ENCODE measurements around the gene EXOSC5.

DNA sequence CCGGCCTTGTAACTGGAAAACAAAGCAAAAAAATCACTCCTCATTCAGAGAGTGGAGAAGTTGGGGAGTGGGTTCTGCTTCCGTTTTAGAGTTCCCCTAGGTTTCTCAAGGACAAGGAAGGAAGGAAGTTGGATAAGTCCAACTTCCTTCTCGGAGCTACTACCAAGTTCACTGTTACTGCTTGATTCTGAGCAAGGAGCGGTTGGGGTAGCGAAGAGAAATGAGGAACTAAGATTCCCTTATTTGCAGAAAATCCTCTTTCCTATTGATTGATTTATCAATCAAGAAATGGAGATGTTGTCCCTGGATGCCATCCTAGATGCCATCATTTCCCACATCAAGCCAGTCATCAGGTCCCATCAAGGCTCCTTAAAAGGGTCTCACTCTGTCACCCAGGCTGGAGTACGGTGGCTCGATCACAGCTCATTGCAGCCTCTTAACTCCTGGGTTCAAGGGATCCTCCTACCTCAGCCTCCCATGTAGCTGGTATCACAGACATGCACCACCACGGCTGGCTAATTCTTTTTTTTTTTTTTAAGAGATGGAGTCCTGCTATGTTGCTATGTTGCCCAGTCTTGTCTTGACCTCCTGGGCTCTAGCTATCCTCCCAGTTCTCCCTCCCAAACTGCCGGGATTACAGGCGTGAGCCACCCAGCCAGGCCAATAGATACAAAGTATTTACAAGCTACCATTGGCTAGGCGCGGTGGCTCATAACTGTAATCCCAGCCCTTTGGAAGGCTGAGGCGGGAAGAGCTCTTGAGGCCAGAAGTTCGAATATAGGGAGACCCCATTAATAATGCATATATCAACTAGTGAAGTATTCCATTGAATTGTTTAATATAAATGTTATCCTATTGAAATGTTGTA, 32.4 kb downstream of the EXOSC5 start:
- no peak for TF ChIP-seq CTCF (conservative IDR thresholded peaks at IDR 0.05; ENCODE audit: low read length)
- no peak for TF ChIP-seq EZH2phosphoT487 (IDR thresholded peaks at IDR 0.05; ENCODE audit: borderline replicate concordance, low read depth, low read length)
